ENCODE data around the gene STAT6. TPM values are rescaled to one million over a fixed set of nuclear protein-coding genes. Genes with fewer than 3 reads are reported as not detected.

Gene STAT6
- total RNA-seq, 2 donors from 2014 or later, result 124 to 237 TPM

Other genes with a start within 250 kb of the STAT6 start
- gene SDR9C7, start 177.0 kb downstream of the STAT6 start, total RNA-seq, result 1 to 10 TPM in 1 of 2 donors, not detected in 1; 1.1 TPM
- 1 to 10 TPM; 4.4 to 7.8 TPM for gene RDH16, start 153.8 kb downstream of the STAT6 start, total RNA-seq
- gene ZBTB39, start 104.8 kb downstream of the STAT6 start, total RNA-seq, result 10 to 100 TPM in 1 of 2 donors, 1 to 10 TPM in 1; 5.8 to 15.6 TPM
- not detected for gene TAC3, start 94.8 kb downstream of the STAT6 start, total RNA-seq
- under 1 TPM; 0.09 to 0.74 TPM for gene MYO1A, start 61.2 kb downstream of the STAT6 start, total RNA-seq
- gene NEMP1, start 32.6 kb downstream of the STAT6 start, total RNA-seq, result 10 to 100 TPM; 10.8 to 13.0 TPM
- gene NAB2, start 22.2 kb downstream of the STAT6 start, total RNA-seq, result 10 to 100 TPM; 19.0 to 65.5 TPM
- gene LRP1, start 17.1 kb upstream of the STAT6 start, total RNA-seq, result 100 to 1,000 TPM in 1 of 2 donors, 10 to 100 TPM in 1; 53.5 to 198 TPM
- gene LRP1-AS, start 36.3 kb upstream of the STAT6 start, total RNA-seq, result not detected
- 10 to 100 TPM; 10.2 to 18.1 TPM for gene NXPH4, start 105.4 kb upstream of the STAT6 start, total RNA-seq
- gene SHMT2, start 118.3 kb upstream of the STAT6 start, total RNA-seq, result 10 to 100 TPM; 49.6 to 51.4 TPM
- 10 to 100 TPM in 1 of 2 donors, 1 to 10 TPM in 1; 4.8 to 20.9 TPM for gene STAC3, start 139.8 kb upstream of the STAT6 start, total RNA-seq